ENCODE data around the gene ZBTB49.

DNA sequence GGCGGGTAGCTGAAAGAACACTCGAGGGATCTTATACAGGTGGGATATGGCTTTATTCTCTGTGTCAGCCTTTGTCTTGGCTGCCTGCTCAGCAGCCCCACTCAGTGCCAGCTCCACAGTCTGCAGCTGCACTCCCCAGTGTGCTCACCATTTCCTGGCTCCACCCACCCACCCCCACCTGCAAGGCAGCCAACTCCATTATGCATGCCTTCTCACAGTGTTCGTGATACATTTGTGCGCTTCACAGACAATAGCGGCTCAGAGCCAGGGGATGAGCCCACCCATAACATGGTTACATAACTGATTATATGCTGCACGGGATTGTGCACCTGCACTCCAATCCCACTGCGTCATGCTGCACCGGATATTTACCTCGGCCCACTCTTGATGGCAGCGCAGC lies 33.3 kb upstream of the ZBTB49 start:
- TF ChIP-seq ZFX (IDR thresholded peaks at IDR 0.05; ENCODE audit: borderline replicate concordance), result no peak
- TF ChIP-seq, protein P1, sequence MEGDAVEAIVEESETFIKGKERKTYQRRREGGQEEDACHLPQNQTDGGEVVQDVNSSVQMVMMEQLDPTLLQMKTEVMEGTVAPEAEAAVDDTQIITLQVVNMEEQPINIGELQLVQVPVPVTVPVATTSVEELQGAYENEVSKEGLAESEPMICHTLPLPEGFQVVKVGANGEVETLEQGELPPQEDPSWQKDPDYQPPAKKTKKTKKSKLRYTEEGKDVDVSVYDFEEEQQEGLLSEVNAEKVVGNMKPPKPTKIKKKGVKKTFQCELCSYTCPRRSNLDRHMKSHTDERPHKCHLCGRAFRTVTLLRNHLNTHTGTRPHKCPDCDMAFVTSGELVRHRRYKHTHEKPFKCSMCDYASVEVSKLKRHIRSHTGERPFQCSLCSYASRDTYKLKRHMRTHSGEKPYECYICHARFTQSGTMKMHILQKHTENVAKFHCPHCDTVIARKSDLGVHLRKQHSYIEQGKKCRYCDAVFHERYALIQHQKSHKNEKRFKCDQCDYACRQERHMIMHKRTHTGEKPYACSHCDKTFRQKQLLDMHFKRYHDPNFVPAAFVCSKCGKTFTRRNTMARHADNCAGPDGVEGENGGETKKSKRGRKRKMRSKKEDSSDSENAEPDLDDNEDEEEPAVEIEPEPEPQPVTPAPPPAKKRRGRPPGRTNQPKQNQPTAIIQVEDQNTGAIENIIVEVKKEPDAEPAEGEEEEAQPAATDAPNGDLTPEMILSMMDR (IDR thresholded peaks at IDR 0.05), result no peak

Measured in 22Rv1 (cell line).